Left ventricle myocardium inferior (tissue), 1 donor: ENCODE results near the gene ANKRD12. TPM values are rescaled to one million over a fixed set of nuclear protein-coding genes. Genes with fewer than 3 reads are reported as not detected.

ENCODE experiments used
- DNase-seq: peaks from one replicate; pipeline ENCODE4 v3.0.0-alpha.2; 2020
- H3K27ac ChIP-seq: fragments of 200-600 bp; replicated peaks from 2 replicates; pipeline ENCODE4 v1.8.0; 2021
- H3K27me3 ChIP-seq: fragments of 200-600 bp; 2 replicates; pipeline ENCODE4 v1.8.0; 2021; ENCODE audit warnings: low read depth
- H3K36me3 ChIP-seq: fragments of 200-600 bp; 2 replicates; pipeline ENCODE4 v1.8.0; 2021
- H3K4me1 ChIP-seq: fragments of 200-600 bp; 2 replicates; pipeline ENCODE4 v1.8.0; 2021
- H3K4me3 ChIP-seq: fragments of 200-600 bp; 2 replicates; pipeline ENCODE4 v1.8.0; 2021; ENCODE audit warnings: mild to moderate bottlenecking, moderate library complexity
- H3K9me3 ChIP-seq: fragments of 200-600 bp; replicated peaks from 2 replicates; pipeline ENCODE4 v1.8.0; 2021
- intact Hi-C: fragments of 100-400 bp; cut with micrococcal nuclease; formaldehyde crosslinking; loops from one replicate; pipeline ENCODE4 v1.11.0; 2022
- total RNA-seq: library from RNA; stranded (reverse); fragmentation: NEBNext Ultra II Directional; extraction: Animal tissue kit (Norgen Biotek cat#: 25700); gene quantifications from one replicate; pipeline ENCODE4 v1.2.1, GENCODE V29; 2021
- TF ChIP-seq, protein P1 (sequence below): fragments of 200-600 bp; IDR thresholded peaks from 2 replicates; pipeline ENCODE4 v1.8.0; 2021; ENCODE audit warnings: antibody characterized with exemption, mild to moderate bottlenecking, borderline replicate concordance
- donor health status: DM: no; HTN: yes; CAD: no; lungs with severe emphysema.

The ANKRD12 gene
- total RNA-seq, 1 donor from 2014 or later = 49.3 TPM

DNA sequence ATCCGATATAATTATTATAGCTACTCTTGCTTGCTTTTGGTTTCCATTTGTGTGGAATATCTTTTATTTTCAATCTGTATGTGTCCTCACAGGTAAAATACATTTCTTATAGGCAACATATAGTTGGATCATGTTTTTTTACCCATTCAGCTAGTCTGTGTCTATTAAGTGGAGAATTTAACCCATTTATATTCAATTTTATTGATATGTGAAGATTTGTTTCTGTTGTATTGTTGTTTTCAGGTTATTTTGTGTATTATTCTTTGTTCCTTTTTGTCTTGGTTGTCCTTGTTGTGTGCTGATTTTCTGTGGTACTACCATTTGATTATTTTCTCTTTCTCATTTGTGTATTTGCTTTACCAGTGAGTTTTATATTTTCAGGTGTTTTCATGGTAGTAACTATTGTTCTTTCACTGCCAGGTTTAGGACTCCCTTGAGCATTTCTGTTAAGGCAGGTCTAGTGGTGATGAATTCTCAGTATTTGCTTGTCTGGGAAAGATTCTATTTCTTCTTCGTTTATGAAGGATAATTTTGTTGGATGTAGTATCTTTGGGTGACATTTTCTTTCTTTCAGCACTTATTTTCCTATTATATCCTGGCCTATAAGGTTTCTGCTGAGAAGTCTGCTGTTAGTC, 95.4 kb downstream of the ANKRD12 start:
- intact Hi-C loops = no loop called here
- Histone ChIP-seq H3K4me3 (no peak overlapping the region), H3K4me1 (no peaks in the 10 kb centered on the region), H3K27ac (no peak overlapping the region), H3K9me3 (peaks cover 23% of the 10 kb centered on the region), H3K27me3 (no peaks in the 10 kb centered on the region), H3K36me3 (peaks cover 63% of the 10 kb centered on the region)
- no peak for DNase-seq
- TF ChIP-seq, protein P1, sequence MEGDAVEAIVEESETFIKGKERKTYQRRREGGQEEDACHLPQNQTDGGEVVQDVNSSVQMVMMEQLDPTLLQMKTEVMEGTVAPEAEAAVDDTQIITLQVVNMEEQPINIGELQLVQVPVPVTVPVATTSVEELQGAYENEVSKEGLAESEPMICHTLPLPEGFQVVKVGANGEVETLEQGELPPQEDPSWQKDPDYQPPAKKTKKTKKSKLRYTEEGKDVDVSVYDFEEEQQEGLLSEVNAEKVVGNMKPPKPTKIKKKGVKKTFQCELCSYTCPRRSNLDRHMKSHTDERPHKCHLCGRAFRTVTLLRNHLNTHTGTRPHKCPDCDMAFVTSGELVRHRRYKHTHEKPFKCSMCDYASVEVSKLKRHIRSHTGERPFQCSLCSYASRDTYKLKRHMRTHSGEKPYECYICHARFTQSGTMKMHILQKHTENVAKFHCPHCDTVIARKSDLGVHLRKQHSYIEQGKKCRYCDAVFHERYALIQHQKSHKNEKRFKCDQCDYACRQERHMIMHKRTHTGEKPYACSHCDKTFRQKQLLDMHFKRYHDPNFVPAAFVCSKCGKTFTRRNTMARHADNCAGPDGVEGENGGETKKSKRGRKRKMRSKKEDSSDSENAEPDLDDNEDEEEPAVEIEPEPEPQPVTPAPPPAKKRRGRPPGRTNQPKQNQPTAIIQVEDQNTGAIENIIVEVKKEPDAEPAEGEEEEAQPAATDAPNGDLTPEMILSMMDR = no peak

DNA sequence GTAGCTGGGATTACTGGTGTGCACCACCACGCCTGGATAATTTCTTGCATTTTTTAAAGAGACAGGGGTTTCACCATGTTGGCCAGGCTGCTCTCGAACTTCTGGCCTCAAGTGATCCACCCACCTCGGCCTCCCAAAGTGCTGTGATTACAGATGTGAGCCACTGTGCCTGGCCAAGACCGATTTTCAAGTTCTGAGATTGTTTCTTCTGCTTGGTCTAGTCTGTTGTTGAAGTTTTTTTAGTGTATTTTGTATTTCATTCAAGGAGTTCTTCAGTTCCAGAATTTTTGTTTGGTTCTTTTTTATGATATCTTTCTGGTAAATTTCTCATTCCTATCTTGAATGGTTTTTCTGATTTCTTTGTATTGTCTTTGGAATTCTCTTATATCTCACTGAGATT, 96.4 kb downstream of the ANKRD12 start:
- H3K4me3 ChIP-seq = no peak overlapping the region
- no peak for DNase-seq
- no peak overlapping the region for H3K27ac ChIP-seq
- H3K9me3 ChIP-seq = peaks cover 23% of the 10 kb centered on the region
- H3K36me3 ChIP-seq = peaks cover 58% of the 10 kb centered on the region
- no peaks in the 10 kb centered on the region for H3K4me1 ChIP-seq
- no peaks in the 10 kb centered on the region for H3K27me3 ChIP-seq
- intact Hi-C loops = no loop called here
- TF ChIP-seq, protein P1 = no peak

DNA sequence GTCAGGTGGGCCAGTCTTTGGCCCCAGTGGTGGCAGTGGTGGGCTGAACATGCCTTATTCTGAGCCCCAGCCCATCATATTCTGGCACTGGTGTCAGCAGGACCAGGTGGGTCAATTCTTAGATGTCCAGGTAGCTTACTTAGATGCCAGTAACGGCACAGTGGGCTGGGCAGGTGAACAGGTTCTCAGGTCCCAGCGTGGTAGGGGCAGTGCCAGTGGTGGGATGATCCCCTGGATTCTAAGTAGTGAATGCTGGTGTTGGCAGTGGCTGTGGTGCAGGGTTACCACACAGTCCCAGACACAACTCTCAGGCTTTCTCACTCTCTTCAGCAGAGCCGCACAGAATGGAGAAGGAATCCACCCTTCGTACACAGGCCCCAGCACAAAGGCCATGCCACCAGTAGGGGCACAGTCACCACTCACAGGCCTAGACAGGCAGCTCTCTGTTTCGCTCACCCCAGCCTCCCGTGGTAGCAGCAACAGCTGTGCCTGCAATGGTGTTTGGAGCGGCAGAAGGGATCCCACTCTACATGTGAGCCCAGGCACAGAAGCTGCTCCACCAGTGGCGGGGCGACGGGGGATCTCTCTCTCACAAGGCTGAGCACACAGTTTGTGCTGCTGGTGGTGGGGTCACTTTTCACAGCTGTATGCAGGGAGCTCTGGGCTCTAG, 97.3 kb downstream of the ANKRD12 start:
- Histone ChIP-seq H3K27me3 (no peaks in the 10 kb centered on the region), H3K36me3 (peaks cover 60% of the 10 kb centered on the region), H3K9me3 (peaks cover 23% of the 10 kb centered on the region), H3K4me3 (no peak overlapping the region), H3K4me1 (no peaks in the 10 kb centered on the region), H3K27ac (no peak overlapping the region)
- TF ChIP-seq, protein P1 = no peak
- DNase-seq = no peak
- intact Hi-C loops = no loop called here

DNA sequence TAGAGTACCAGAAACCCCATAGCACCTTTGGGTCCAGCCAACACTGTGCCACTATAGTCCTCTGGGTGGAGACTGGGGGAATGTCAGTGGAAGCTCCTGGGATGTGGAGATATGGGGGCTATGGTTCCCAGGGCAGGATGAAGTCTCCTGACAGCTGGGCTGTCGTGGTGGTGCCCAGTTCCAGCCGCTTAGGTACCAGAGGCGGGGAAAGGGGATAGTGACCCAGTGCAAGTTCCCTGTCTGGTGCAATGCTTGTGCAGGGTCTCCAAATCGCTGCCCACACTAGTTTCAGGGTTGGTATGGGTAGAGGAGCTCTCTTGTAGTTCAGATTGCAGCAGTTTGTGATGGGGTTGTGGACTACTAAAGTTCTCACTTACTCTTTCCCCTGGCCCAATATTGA, 97.9 kb downstream of the ANKRD12 start:
- no peak overlapping the region for H3K27ac ChIP-seq
- intact Hi-C loops = no loop called here
- no peaks in the 10 kb centered on the region for H3K27me3 ChIP-seq
- peaks cover 23% of the 10 kb centered on the region for H3K9me3 ChIP-seq
- TF ChIP-seq, protein P1 = no peak
- DNase-seq = no peak
- peaks cover 67% of the 10 kb centered on the region for H3K36me3 ChIP-seq
- H3K4me1 ChIP-seq = no peaks in the 10 kb centered on the region
- H3K4me3 ChIP-seq = no peak overlapping the region

DNA sequence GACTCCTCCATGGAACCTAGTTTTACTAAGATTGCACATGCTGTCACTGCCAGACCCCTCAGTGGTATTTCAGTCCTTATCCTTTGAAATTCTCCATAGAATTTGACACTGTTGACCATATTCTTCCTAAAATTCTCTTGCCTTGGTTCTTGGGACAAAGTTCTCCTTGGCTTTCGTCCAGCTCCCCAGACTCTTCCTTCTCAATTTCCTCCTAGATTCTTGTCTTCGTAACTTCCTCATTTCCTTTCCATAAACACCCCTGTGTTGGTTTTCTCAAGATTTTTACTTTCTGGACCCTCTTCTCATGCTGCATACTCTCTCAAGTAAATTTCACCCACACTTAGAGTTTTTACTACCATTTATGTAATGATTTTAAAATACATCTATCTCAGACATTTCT, 101.4 kb downstream of the ANKRD12 start:
- H3K27ac ChIP-seq = no peak overlapping the region
- peaks cover 62% of the 10 kb centered on the region for H3K36me3 ChIP-seq
- H3K4me3 ChIP-seq = no peak overlapping the region
- no peaks in the 10 kb centered on the region for H3K27me3 ChIP-seq
- H3K4me1 ChIP-seq = no peaks in the 10 kb centered on the region
- intact Hi-C loops = no loop called here
- TF ChIP-seq, protein P1 = no peak
- peaks cover 5% of the 10 kb centered on the region for H3K9me3 ChIP-seq
- no peak for DNase-seq
